Measurements from ENCODE around the gene PIGZ. TPM values are rescaled to one million over a fixed set of nuclear protein-coding genes. Genes with fewer than 3 reads are reported as not detected.

PIGZ gene
- total and polyA plus RNA-seq, 9 of the 15 experiments (the other 6 are each of a cell fraction or from before 2014, with no cell fraction given): 0.15 to 1.8 (median 0.76) TPM

GRCh38 chr3:196965112-196965803 is 3.4 kb downstream of the PIGZ start (continued):
- TF ChIP-seq, protein P1, sequence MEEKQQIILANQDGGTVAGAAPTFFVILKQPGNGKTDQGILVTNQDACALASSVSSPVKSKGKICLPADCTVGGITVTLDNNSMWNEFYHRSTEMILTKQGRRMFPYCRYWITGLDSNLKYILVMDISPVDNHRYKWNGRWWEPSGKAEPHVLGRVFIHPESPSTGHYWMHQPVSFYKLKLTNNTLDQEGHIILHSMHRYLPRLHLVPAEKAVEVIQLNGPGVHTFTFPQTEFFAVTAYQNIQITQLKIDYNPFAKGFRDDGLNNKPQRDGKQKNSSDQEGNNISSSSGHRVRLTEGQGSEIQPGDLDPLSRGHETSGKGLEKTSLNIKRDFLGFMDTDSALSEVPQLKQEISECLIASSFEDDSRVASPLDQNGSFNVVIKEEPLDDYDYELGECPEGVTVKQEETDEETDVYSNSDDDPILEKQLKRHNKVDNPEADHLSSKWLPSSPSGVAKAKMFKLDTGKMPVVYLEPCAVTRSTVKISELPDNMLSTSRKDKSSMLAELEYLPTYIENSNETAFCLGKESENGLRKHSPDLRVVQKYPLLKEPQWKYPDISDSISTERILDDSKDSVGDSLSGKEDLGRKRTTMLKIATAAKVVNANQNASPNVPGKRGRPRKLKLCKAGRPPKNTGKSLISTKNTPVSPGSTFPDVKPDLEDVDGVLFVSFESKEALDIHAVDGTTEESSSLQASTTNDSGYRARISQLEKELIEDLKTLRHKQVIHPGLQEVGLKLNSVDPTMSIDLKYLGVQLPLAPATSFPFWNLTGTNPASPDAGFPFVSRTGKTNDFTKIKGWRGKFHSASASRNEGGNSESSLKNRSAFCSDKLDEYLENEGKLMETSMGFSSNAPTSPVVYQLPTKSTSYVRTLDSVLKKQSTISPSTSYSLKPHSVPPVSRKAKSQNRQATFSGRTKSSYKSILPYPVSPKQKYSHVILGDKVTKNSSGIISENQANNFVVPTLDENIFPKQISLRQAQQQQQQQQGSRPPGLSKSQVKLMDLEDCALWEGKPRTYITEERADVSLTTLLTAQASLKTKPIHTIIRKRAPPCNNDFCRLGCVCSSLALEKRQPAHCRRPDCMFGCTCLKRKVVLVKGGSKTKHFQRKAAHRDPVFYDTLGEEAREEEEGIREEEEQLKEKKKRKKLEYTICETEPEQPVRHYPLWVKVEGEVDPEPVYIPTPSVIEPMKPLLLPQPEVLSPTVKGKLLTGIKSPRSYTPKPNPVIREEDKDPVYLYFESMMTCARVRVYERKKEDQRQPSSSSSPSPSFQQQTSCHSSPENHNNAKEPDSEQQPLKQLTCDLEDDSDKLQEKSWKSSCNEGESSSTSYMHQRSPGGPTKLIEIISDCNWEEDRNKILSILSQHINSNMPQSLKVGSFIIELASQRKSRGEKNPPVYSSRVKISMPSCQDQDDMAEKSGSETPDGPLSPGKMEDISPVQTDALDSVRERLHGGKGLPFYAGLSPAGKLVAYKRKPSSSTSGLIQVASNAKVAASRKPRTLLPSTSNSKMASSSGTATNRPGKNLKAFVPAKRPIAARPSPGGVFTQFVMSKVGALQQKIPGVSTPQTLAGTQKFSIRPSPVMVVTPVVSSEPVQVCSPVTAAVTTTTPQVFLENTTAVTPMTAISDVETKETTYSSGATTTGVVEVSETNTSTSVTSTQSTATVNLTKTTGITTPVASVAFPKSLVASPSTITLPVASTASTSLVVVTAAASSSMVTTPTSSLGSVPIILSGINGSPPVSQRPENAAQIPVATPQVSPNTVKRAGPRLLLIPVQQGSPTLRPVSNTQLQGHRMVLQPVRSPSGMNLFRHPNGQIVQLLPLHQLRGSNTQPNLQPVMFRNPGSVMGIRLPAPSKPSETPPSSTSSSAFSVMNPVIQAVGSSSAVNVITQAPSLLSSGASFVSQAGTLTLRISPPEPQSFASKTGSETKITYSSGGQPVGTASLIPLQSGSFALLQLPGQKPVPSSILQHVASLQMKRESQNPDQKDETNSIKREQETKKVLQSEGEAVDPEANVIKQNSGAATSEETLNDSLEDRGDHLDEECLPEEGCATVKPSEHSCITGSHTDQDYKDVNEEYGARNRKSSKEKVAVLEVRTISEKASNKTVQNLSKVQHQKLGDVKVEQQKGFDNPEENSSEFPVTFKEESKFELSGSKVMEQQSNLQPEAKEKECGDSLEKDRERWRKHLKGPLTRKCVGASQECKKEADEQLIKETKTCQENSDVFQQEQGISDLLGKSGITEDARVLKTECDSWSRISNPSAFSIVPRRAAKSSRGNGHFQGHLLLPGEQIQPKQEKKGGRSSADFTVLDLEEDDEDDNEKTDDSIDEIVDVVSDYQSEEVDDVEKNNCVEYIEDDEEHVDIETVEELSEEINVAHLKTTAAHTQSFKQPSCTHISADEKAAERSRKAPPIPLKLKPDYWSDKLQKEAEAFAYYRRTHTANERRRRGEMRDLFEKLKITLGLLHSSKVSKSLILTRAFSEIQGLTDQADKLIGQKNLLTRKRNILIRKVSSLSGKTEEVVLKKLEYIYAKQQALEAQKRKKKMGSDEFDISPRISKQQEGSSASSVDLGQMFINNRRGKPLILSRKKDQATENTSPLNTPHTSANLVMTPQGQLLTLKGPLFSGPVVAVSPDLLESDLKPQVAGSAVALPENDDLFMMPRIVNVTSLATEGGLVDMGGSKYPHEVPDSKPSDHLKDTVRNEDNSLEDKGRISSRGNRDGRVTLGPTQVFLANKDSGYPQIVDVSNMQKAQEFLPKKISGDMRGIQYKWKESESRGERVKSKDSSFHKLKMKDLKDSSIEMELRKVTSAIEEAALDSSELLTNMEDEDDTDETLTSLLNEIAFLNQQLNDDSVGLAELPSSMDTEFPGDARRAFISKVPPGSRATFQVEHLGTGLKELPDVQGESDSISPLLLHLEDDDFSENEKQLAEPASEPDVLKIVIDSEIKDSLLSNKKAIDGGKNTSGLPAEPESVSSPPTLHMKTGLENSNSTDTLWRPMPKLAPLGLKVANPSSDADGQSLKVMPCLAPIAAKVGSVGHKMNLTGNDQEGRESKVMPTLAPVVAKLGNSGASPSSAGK (IDR thresholded peaks at IDR 0.05): no peak
- TF ChIP-seq SP2 (IDR thresholded peaks at IDR 0.05; ENCODE audit: extremely low read depth, low read depth, low read length, poor library complexity, severe bottlenecking) (no peak), ARID3B (CRISPR knock-in tag; IDR thresholded peaks at IDR 0.05; ENCODE audit: borderline replicate concordance) (no peak), TRIM28 (IDR thresholded peaks at IDR 0.05) (no peak), CBX2 (IDR thresholded peaks at IDR 0.05; ENCODE audit: insufficient read depth, low read length, poor library complexity, severe bottlenecking) (no peak), MYNN (IDR thresholded peaks at IDR 0.05) (no peak), MYNN (CRISPR knock-in tag; IDR thresholded peaks at IDR 0.05) (no peak), SNIP1 (IDR thresholded peaks at IDR 0.05; ENCODE audit: low read depth) (no peak), ATF3 (IDR thresholded peaks at IDR 0.05) (no peak), ATF3 (CRISPR knock-in tag; conservative IDR thresholded peaks at IDR 0.05) (no peak), ZBTB2 (IDR thresholded peaks at IDR 0.05) (no peak), GABPB1 (CRISPR knock-in tag; IDR thresholded peaks at IDR 0.05) (no peak), ZNF12 (CRISPR knock-in tag; IDR thresholded peaks at IDR 0.05) (no peak)
